ENCODE data around the gene ZNF91.
"Not testable (repeated sequence)": the region's sequence is repeated elsewhere in the genome, so short reads cannot be mapped to it uniquely, and the experiment has no call there.

The ZNF91 gene

GRCh38 chr19:23395041-23395721 is at the start of gene ZNF91:
Gene ZNF91 (minus strand): TSS chr19:23395471. CDS start chr19:23395354, 117 bp downstream.
- Histone ChIP-seq H3K27me3 (no peaks in the 10 kb centered on the region), H4K20me1 (no peaks in the 10 kb centered on the region; a peak in 2 of 22 replicates), H3K4me2 (peak within 1 kb of the TSS; percentile 75 to 96 (median 82)), H3K27ac (peak within 1 kb of the TSS; percentile 96 to 100 (median 98)), H3K36me3 (peaks cover 36 to 54% (median 41%) of the 10 kb centered on the region in 11 experiments), H3K4me3 (peak within 1 kb of the TSS; percentile 70 to 96 (median 88)), H3K4me1 (peaks cover 7 to 26% (median 14%) of the 10 kb centered on the region in 10 experiments; a peak in 15 of 20 replicates), H3K9ac (peak within 1 kb of the TSS; percentile 97 to 100 (median 98)), H3K9me3 (replicated peaks in 1 of 11) (peaks cover 37 to 47% (median 41%) of the 10 kb centered on the region in 11 experiments)
- TF ChIP-seq Cebpa-rat (IDR thresholded peaks at IDR 0.05) = no peak

GRCh38 chr19:23440791-23441190 is 45.5 kb upstream of the ZNF91 start:
- peaks cover 50 to 67% (median 60%) of the 10 kb centered on the region in 11 experiments for H3K9me3 ChIP-seq (replicated peaks in 1 of 11)
- no peak for TF ChIP-seq Cebpa-rat (IDR thresholded peaks at IDR 0.05)

GRCh38 chr19:23440207-23440606 is 44.9 kb upstream of the ZNF91 start:
- H3K27me3 ChIP-seq = no peaks in the 10 kb centered on the region
- no peaks in the 10 kb centered on the region for H4K20me1 ChIP-seq
- H3K9me3 ChIP-seq (replicated peaks in 1 of 11) = peaks cover 56 to 72% (median 65%) of the 10 kb centered on the region in 11 experiments
- H3K36me3 ChIP-seq = no peaks in the 10 kb centered on the region
- H3K27ac ChIP-seq = no peak overlapping the region
- no peak overlapping the region for H3K9ac ChIP-seq
- H3K4me2 ChIP-seq = no peak overlapping the region
- no peak overlapping the region for H3K4me3 ChIP-seq
- H3K4me1 ChIP-seq = no peaks in the 10 kb centered on the region
- no peak for TF ChIP-seq Cebpa-rat (IDR thresholded peaks at IDR 0.05)

More at GRCh38 chr19:23440791-23441190, 45.5 kb upstream of the ZNF91 start:
- Histone ChIP-seq H3K27ac (no peak overlapping the region), H3K36me3 (no peaks in the 10 kb centered on the region), H3K4me3 (no peak overlapping the region), H3K4me1 (no peaks in the 10 kb centered on the region), H3K4me2 (no peak overlapping the region), H3K9ac (no peak overlapping the region), H4K20me1 (no peaks in the 10 kb centered on the region), H3K27me3 (no peaks in the 10 kb centered on the region)

- Histone ChIP-seq H4K20me1 (no peaks in the 10 kb centered on the region), H3K4me2 (no peak overlapping the region), H3K4me3 (no peak overlapping the region), H3K27me3 (no peaks in the 10 kb centered on the region), H3K27ac (no peak overlapping the region), H3K9me3 (replicated peaks in 1 of 11) (peaks cover 59 to 73% (median 67%) of the 10 kb centered on the region in 11 experiments), H3K36me3 (no peaks in the 10 kb centered on the region), H3K9ac (no peak overlapping the region), H3K4me1 (no peaks in the 10 kb centered on the region)
- no peak for TF ChIP-seq Cebpa-rat (IDR thresholded peaks at IDR 0.05)
These were observed 44.4 kb upstream of the ZNF91 start for GRCh38 chr19:23439623-23440022.

GRCh38 chr19:23437901-23438300 is 42.6 kb upstream of the ZNF91 start:
- Histone ChIP-seq H3K4me3 (no peak overlapping the region), H3K9ac (no peak overlapping the region), H3K27me3 (no peaks in the 10 kb centered on the region), H3K4me1 (no peaks in the 10 kb centered on the region), H3K27ac (no peak overlapping the region), H4K20me1 (no peaks in the 10 kb centered on the region), H3K9me3 (replicated peaks in 1 of 11) (peaks cover 63 to 78% (median 71%) of the 10 kb centered on the region in 11 experiments), H3K4me2 (no peak overlapping the region), H3K36me3 (no peaks in the 10 kb centered on the region)
- no peak for TF ChIP-seq Cebpa-rat (IDR thresholded peaks at IDR 0.05)

- no peak for TF ChIP-seq Cebpa-rat (IDR thresholded peaks at IDR 0.05)
- Histone ChIP-seq H3K9me3 (replicated peaks in 1 of 11) (peaks cover 60 to 74% (median 67%) of the 10 kb centered on the region in 11 experiments), H3K4me1 (no peaks in the 10 kb centered on the region), H3K36me3 (no peaks in the 10 kb centered on the region), H3K27ac (no peak overlapping the region), H3K9ac (no peak overlapping the region), H3K4me2 (no peak overlapping the region), H3K4me3 (no peak overlapping the region), H3K27me3 (no peaks in the 10 kb centered on the region), H4K20me1 (no peaks in the 10 kb centered on the region)
These were observed 41.7 kb upstream of the ZNF91 start for GRCh38 chr19:23436944-23437343.

GRCh38 chr19:23436318-23436717 is 41.0 kb upstream of the ZNF91 start:
- H3K9ac ChIP-seq = no peak overlapping the region
- TF ChIP-seq Cebpa-rat (IDR thresholded peaks at IDR 0.05) = no peak

GRCh38 chr19:23420824-23421223 is 25.6 kb upstream of the ZNF91 start:
- H4K20me1 ChIP-seq = no peaks in the 10 kb centered on the region
- H3K9me3 ChIP-seq (replicated peaks in 1 of 11) = peaks cover 43 to 80% (median 70%) of the 10 kb centered on the region in 11 experiments
- no peak for TF ChIP-seq Cebpa-rat (IDR thresholded peaks at IDR 0.05)
- H3K4me2 ChIP-seq = no peak overlapping the region
- H3K4me3 ChIP-seq = no peak overlapping the region
- peaks cover 0 to 14% (median 6%) of the 10 kb centered on the region in 10 experiments; a peak in 10 of 20 replicates for H3K4me1 ChIP-seq
- H3K27ac ChIP-seq = no peak overlapping the region
- H3K27me3 ChIP-seq = peaks cover 9 to 14% (median 13%) of the 10 kb centered on the region in 11 experiments
- no peaks in the 10 kb centered on the region for H3K36me3 ChIP-seq
- H3K9ac ChIP-seq = no peak overlapping the region

More at GRCh38 chr19:23436318-23436717, 41.0 kb upstream of the ZNF91 start:
- H3K4me2 ChIP-seq = no peak overlapping the region
- peaks cover 58 to 68% (median 64%) of the 10 kb centered on the region in 11 experiments for H3K9me3 ChIP-seq (replicated peaks in 1 of 11)
- no peak overlapping the region for H3K4me3 ChIP-seq
- no peaks in the 10 kb centered on the region for H3K36me3 ChIP-seq
- H3K27ac ChIP-seq = no peak overlapping the region
- no peaks in the 10 kb centered on the region for H3K27me3 ChIP-seq
- no peaks in the 10 kb centered on the region for H3K4me1 ChIP-seq
- H4K20me1 ChIP-seq = no peaks in the 10 kb centered on the region

- not testable (repeated sequence) for H3K4me2 ChIP-seq, H3K4me3 ChIP-seq, H3K9ac ChIP-seq, H3K36me3 ChIP-seq, H4K20me1 ChIP-seq, H3K27ac ChIP-seq
- Histone ChIP-seq H3K4me1 (peaks cover 0 to 20% (median 12%) of the 10 kb centered on the region in 10 experiments; a peak in 13 of 20 replicates), H3K27me3 (peaks cover 22 to 29% (median 29%) of the 10 kb centered on the region in 11 experiments), H3K9me3 (replicated peaks in 1 of 11) (peaks cover 45 to 77% (median 69%) of the 10 kb centered on the region in 11 experiments)
These were observed 24.0 kb upstream of the ZNF91 start for GRCh38 chr19:23419261-23419660.

Measured in BLaER1 treated with 17β-estradiol and CSF1 and Interleukin-3, amounts not matched to agents 10 nM and 100 nM (cell line).